Jurkat, Clone E6-1 (cell line): ENCODE measurements around the gene AP3B1.
A peak's percentile ranks its signal among the peaks of the same experiment; 100 is the strongest.
"Not testable (repeated sequence)": the region's sequence is repeated elsewhere in the genome, so short reads cannot be mapped to it uniquely, and the experiment has no call there.

Experiments used
- DNase-seq: peaks from one replicate; pipeline ENCODE4 v3.0.0-alpha.2; 2011; ENCODE audit warnings: low read depth, low spot score
- H3K4me3 ChIP-seq: 2 replicates; pipeline ENCODE4 v1.5.1; 2011; ENCODE audit warnings: mild to moderate bottlenecking, low read length, control low read depth, moderate library complexity

AP3B1 gene

GRCh38 chr5:78188681-78189080 lies 105.8 kb downstream of the AP3B1 start:
- DNase-seq, H3K4me3 ChIP-seq: not testable (repeated sequence)

- H3K4me3 ChIP-seq = no peak overlapping the region
- DNase-seq = no peak
Observed at GRCh38 chr5:78187172-78187571, 107.3 kb downstream of the AP3B1 start.

GRCh38 chr5:78182838-78183237 lies 111.7 kb downstream of the AP3B1 start:
- no peak overlapping the region for H3K4me3 ChIP-seq
- no peak for DNase-seq

- DNase-seq = no peak
- no peak overlapping the region for H3K4me3 ChIP-seq
Observed at GRCh38 chr5:78178356-78178755, 116.1 kb downstream of the AP3B1 start.

- not testable (repeated sequence) for DNase-seq
Observed at GRCh38 chr5:78170335-78170734, 124.2 kb downstream of the AP3B1 start.

GRCh38 chr5:78162253-78162862 lies 132.1 kb downstream of the AP3B1 start:
- DNase-seq = peak; percentile 31
- H3K4me3 ChIP-seq = no peak overlapping the region

More at GRCh38 chr5:78170335-78170734, 124.2 kb downstream of the AP3B1 start:
- not testable (repeated sequence) for H3K4me3 ChIP-seq

GRCh38 chr5:78157001-78157400 lies 137.5 kb downstream of the AP3B1 start:
- no peak for DNase-seq
- H3K4me3 ChIP-seq = no peak overlapping the region

- H3K4me3 ChIP-seq = no peak overlapping the region
- no peak for DNase-seq
Observed at GRCh38 chr5:78151594-78152271, 142.8 kb downstream of the AP3B1 start.

GRCh38 chr5:78137290-78137689 lies 157.2 kb downstream of the AP3B1 start:
- DNase-seq = no peak
- H3K4me3 ChIP-seq = no peak overlapping the region

- H3K4me3 ChIP-seq = no peak overlapping the region
- no peak for DNase-seq
Observed at GRCh38 chr5:78133423-78133822, 161.1 kb downstream of the AP3B1 start.

- no peak for DNase-seq
- no peak overlapping the region for H3K4me3 ChIP-seq
Observed at GRCh38 chr5:78132507-78132906, 162.0 kb downstream of the AP3B1 start.

GRCh38 chr5:78129597-78129996 lies 164.9 kb downstream of the AP3B1 start:
- no peak for DNase-seq
- no peak overlapping the region for H3K4me3 ChIP-seq

- DNase-seq = no peak
Observed at GRCh38 chr5:78127875-78128274, 166.6 kb downstream of the AP3B1 start.

GRCh38 chr5:78126536-78126935 lies 168.0 kb downstream of the AP3B1 start:
- DNase-seq = no peak

More at GRCh38 chr5:78127875-78128274, 166.6 kb downstream of the AP3B1 start:
- H3K4me3 ChIP-seq = no peak overlapping the region

GRCh38 chr5:78116167-78116566 lies 178.3 kb downstream of the AP3B1 start:
- H3K4me3 ChIP-seq = no peak overlapping the region
- no peak for DNase-seq

More at GRCh38 chr5:78126536-78126935, 168.0 kb downstream of the AP3B1 start:
- no peak overlapping the region for H3K4me3 ChIP-seq

GRCh38 chr5:78113689-78114264 lies 180.7 kb downstream of the AP3B1 start:
- H3K4me3 ChIP-seq = no peak overlapping the region
- DNase-seq = no peak

- no peak overlapping the region for H3K4me3 ChIP-seq
- DNase-seq = no peak
Observed at GRCh38 chr5:78112931-78113330, 181.6 kb downstream of the AP3B1 start.

- no peak overlapping the region for H3K4me3 ChIP-seq
- no peak for DNase-seq
Observed at GRCh38 chr5:78109891-78110324, 184.6 kb downstream of the AP3B1 start.

GRCh38 chr5:78108564-78108963 lies 185.9 kb downstream of the AP3B1 start:
- DNase-seq = no peak
- no peak overlapping the region for H3K4me3 ChIP-seq

- DNase-seq = no peak
- no peak overlapping the region for H3K4me3 ChIP-seq
Observed at GRCh38 chr5:78103232-78103918, 191.1 kb downstream of the AP3B1 start.
